Nephron (organoid): ENCODE results near the gene CTF1.

Source experiments
- H3K27ac Mint-ChIP-seq, 3 experiments: 2 replicates each; pipeline ENCODE4 v1.8.0; 2020; ENCODE audit warnings: mixed read lengths in 3 of 3, mild to moderate bottlenecking in 2 of 3, moderate library complexity in 1 of 3
- H3K27me3 Mint-ChIP-seq: 2 replicates; pipeline ENCODE4 v1.8.0; 2021; ENCODE audit warnings: low read depth, mild to moderate bottlenecking, moderate library complexity, mixed read lengths
- H3K36me3 Mint-ChIP-seq: 2 replicates; pipeline ENCODE4 v1.8.0; 2020; ENCODE audit warnings: low read depth, mixed read lengths
- H3K4me1 Mint-ChIP-seq: 2 replicates; pipeline ENCODE4 v1.8.0; 2020; ENCODE audit warnings: mixed read lengths
- H3K4me3 Mint-ChIP-seq, 3 experiments: 2 replicates each; pipeline ENCODE4 v1.8.0; 2020; ENCODE audit warnings: mild to moderate bottlenecking in 3 of 3, mixed read lengths in 3 of 3, moderate library complexity in 2 of 3
- H3K9me3 Mint-ChIP-seq: 2 replicates; pipeline ENCODE4 v1.8.0; 2020; ENCODE audit warnings: mixed read lengths
- CTCF ChIP-seq, 3 experiments: fragments of 200-600 bp; sonication (generic); IDR thresholded peaks; one replicate each; pipeline ENCODE4 v1.5.0; 2021; ENCODE audit warnings: antibody characterized with exemption in 3 of 3; ENCODE audit not compliant: unreplicated experiment in 3 of 3

Gene CTF1

GRCh38 chr16:30925632-30925987, 29.2 kb downstream of the CTF1 start:
- TF ChIP-seq CTCF (IDR thresholded peaks at IDR 0.05; ENCODE audit: unreplicated experiment in 3 of 3), result no peak
- Mint-ChIP-seq H3K4me3 (peak overlapping the region; percentile 83 to 92 (median 84)), H3K36me3 (peaks cover 4% of the 10 kb centered on the region), H3K4me1 (peaks cover 20% of the 10 kb centered on the region), H3K27ac (peak overlapping the region; percentile 60 to 70 (median 69)), H3K9me3 (no peaks in the 10 kb centered on the region), H3K27me3 (peaks cover 4% of the 10 kb centered on the region)

GRCh38 chr16:30925995-30926811, 29.8 kb downstream of the CTF1 start:
- H3K4me1 Mint-ChIP-seq, result peaks cover 20% of the 10 kb centered on the region
- H3K4me3 Mint-ChIP-seq, result peak overlapping the region; percentile 78 to 84 (median 83)
- peaks cover 10% of the 10 kb centered on the region for H3K36me3 Mint-ChIP-seq
- peak overlapping the region; percentile 60 to 70 (median 69) for H3K27ac Mint-ChIP-seq
- H3K27me3 Mint-ChIP-seq, result peaks cover 4% of the 10 kb centered on the region
- H3K9me3 Mint-ChIP-seq, result no peaks in the 10 kb centered on the region
- TF ChIP-seq CTCF (IDR thresholded peaks at IDR 0.05; ENCODE audit: unreplicated experiment in 3 of 3), result no peak

- Mint-ChIP-seq H3K9me3 (no peaks in the 10 kb centered on the region), H3K27me3 (no peaks in the 10 kb centered on the region), H3K36me3 (peaks cover 16% of the 10 kb centered on the region), H3K4me1 (peaks cover 20% of the 10 kb centered on the region), H3K27ac (peak overlapping the region; percentile 7 to 70 (median 69)), H3K4me3 (peak overlapping the region; percentile 78 to 84 (median 83))
- no peak for TF ChIP-seq CTCF (IDR thresholded peaks at IDR 0.05; ENCODE audit: unreplicated experiment in 3 of 3)
These were observed 30.7 kb downstream of the CTF1 start for GRCh38 chr16:30926937-30927788.

- Mint-ChIP-seq H3K4me3 (peak overlapping the region; percentile 56 to 60 (median 58)), H3K27ac (peak overlapping the region; percentile 71 to 87 (median 76)), H3K36me3 (peaks cover 22% of the 10 kb centered on the region), H3K9me3 (no peaks in the 10 kb centered on the region), H3K27me3 (no peaks in the 10 kb centered on the region), H3K4me1 (peaks cover 20% of the 10 kb centered on the region)
- no peak for TF ChIP-seq CTCF (IDR thresholded peaks at IDR 0.05; ENCODE audit: unreplicated experiment in 3 of 3)
These were observed 31.5 kb downstream of the CTF1 start for GRCh38 chr16:30927789-30928378.

GRCh38 chr16:30928390-30928789, 32.0 kb downstream of the CTF1 start:
- no peaks in the 10 kb centered on the region for H3K9me3 Mint-ChIP-seq
- no peaks in the 10 kb centered on the region for H3K27me3 Mint-ChIP-seq
- H3K36me3 Mint-ChIP-seq, result peaks cover 22% of the 10 kb centered on the region
- no peak for TF ChIP-seq CTCF (IDR thresholded peaks at IDR 0.05; ENCODE audit: unreplicated experiment in 3 of 3)
- peak overlapping the region in 2 of 3 experiments; percentile 71 to 76 for H3K27ac Mint-ChIP-seq
- peaks cover 20% of the 10 kb centered on the region for H3K4me1 Mint-ChIP-seq
- H3K4me3 Mint-ChIP-seq, result no peak overlapping the region
